ENCODE measurements around the gene SHISA5. TPM values are rescaled to one million over a fixed set of nuclear protein-coding genes. Genes with fewer than 3 reads are reported as not detected.

Gene SHISA5
- total and polyA plus RNA-seq, 2 experiments from 2014 or later = 86.0 to 92.3 TPM

DNA sequence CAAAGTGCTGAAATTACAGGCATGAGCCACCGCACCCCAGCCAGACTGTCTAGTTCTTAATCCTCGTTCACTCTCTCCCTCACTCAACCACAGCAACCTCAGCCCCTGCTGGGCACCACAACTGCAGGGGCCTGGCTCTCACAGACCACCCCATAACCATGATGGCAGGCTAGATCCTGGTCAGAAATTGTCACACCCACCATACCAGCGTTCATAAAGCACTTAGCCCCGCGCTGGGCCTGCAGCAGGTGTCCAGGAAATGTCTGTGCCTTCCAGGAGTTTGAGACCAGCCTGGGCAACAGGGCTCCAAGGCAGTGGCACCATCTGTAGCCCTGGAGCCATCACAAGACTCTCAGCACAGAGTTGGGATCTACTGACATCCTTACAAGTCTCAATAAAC, 1.9 kb downstream of the SHISA5 start:
- no peaks in the 10 kb centered on the region for H3K4me1 ChIP-seq (ENCODE audit: low read depth)
- no peak for TF ChIP-seq CTCF (IDR thresholded peaks at IDR 0.05; ENCODE audit: low read depth, low read length)
- H3K4me3 ChIP-seq = no peak overlapping the region
- H3K36me3 ChIP-seq = no peaks in the 10 kb centered on the region
- H3K9me3 ChIP-seq (ENCODE audit: low read depth) = no peaks in the 10 kb centered on the region
- H3K27ac ChIP-seq = no peak overlapping the region
- no peak for DNase-seq (ENCODE audit: low read depth in 1 of 2, low spot score in 1 of 2)
- no peaks in the 10 kb centered on the region for H3K27me3 ChIP-seq

- no peak overlapping the region for H3K4me3 ChIP-seq
- no peaks in the 10 kb centered on the region for H3K4me1 ChIP-seq (ENCODE audit: low read depth)
- no peak for DNase-seq (ENCODE audit: low read depth in 1 of 2, low spot score in 1 of 2)
- TF ChIP-seq CTCF (IDR thresholded peaks at IDR 0.05; ENCODE audit: low read depth, low read length) = no peak
- no peaks in the 10 kb centered on the region for H3K36me3 ChIP-seq
- no peaks in the 10 kb centered on the region for H3K27me3 ChIP-seq
- no peak overlapping the region for H3K27ac ChIP-seq
- H3K9me3 ChIP-seq (ENCODE audit: low read depth) = no peaks in the 10 kb centered on the region
Observed at GRCh38 chr3:48501196-48501595, 2.8 kb downstream of the SHISA5 start.

GRCh38 chr3:48500656-48501055, 3.3 kb downstream of the SHISA5 start:
- Histone ChIP-seq H3K4me3 (no peak overlapping the region), H3K4me1 (ENCODE audit: low read depth) (no peaks in the 10 kb centered on the region), H3K27me3 (no peaks in the 10 kb centered on the region), H3K36me3 (no peaks in the 10 kb centered on the region), H3K9me3 (ENCODE audit: low read depth) (no peaks in the 10 kb centered on the region), H3K27ac (no peak overlapping the region)
- no peak for TF ChIP-seq CTCF (IDR thresholded peaks at IDR 0.05; ENCODE audit: low read depth, low read length)
- no peak for DNase-seq (ENCODE audit: low read depth in 1 of 2, low spot score in 1 of 2)

DNA sequence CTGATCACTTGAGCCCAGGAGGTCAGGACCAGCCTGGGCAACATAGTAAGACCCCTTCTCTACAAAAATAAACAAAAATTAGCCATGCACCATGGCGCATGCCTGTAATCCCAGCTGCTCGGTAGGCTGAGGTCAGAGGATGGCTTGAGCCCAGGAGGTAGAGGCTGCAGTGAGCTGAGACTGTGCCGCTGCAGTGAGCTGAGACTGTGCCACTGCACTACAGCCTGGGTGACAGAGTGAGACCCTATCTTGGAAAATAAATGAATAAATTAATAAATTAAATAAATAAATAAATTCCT, 10.8 kb downstream of the SHISA5 start:
- no peak for TF ChIP-seq CTCF (IDR thresholded peaks at IDR 0.05; ENCODE audit: low read depth, low read length)
- no peaks in the 10 kb centered on the region for H3K9me3 ChIP-seq (ENCODE audit: low read depth)
- DNase-seq (ENCODE audit: low read depth in 1 of 2, low spot score in 1 of 2) = no peak

GRCh38 chr3:48492461-48493202, 11.3 kb downstream of the SHISA5 start:
- H3K27ac ChIP-seq = no peak overlapping the region
- H3K9me3 ChIP-seq (ENCODE audit: low read depth) = no peaks in the 10 kb centered on the region
- no peaks in the 10 kb centered on the region for H3K36me3 ChIP-seq
- no peaks in the 10 kb centered on the region for H3K27me3 ChIP-seq
- no peaks in the 10 kb centered on the region for H3K4me1 ChIP-seq (ENCODE audit: low read depth)
- no peak for TF ChIP-seq CTCF (IDR thresholded peaks at IDR 0.05; ENCODE audit: low read depth, low read length)
- no peak overlapping the region for H3K4me3 ChIP-seq
- peak in 1 of 2 donors; percentile 30 for DNase-seq (ENCODE audit: low read depth in 1 of 2, low spot score in 1 of 2)

More for the DNA sequence above, 10.8 kb downstream of the SHISA5 start:
- Histone ChIP-seq H3K27ac (no peak overlapping the region), H3K4me3 (no peak overlapping the region), H3K36me3 (no peaks in the 10 kb centered on the region), H3K27me3 (no peaks in the 10 kb centered on the region), H3K4me1 (ENCODE audit: low read depth) (no peaks in the 10 kb centered on the region)
